ENCODE data around the gene VPS35L.

VPS35L gene

DNA sequence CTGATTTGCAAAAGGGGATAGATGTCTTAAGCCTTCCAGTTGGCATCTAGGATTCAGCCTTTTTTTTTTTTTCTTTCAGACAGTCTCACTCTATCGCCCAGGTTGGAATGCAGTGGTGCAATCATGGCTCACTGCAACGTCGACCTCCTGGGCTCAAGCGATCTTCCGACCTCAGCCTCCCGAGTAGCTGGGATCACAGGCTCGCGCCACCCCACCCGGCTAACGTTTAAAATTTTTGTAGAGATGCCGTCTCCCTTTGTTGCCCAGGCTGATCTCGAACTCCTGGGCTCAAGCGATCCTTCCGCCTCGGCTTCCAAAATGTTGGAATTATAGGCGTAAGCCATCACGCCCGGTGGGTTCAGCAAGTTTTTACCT is 32.3 kb upstream of the VPS35L start:
- H3K4me3 ChIP-seq (ENCODE audit: control insufficient read depth, low read depth, low read length), result no peak overlapping the region
- TF ChIP-seq, protein P1, sequence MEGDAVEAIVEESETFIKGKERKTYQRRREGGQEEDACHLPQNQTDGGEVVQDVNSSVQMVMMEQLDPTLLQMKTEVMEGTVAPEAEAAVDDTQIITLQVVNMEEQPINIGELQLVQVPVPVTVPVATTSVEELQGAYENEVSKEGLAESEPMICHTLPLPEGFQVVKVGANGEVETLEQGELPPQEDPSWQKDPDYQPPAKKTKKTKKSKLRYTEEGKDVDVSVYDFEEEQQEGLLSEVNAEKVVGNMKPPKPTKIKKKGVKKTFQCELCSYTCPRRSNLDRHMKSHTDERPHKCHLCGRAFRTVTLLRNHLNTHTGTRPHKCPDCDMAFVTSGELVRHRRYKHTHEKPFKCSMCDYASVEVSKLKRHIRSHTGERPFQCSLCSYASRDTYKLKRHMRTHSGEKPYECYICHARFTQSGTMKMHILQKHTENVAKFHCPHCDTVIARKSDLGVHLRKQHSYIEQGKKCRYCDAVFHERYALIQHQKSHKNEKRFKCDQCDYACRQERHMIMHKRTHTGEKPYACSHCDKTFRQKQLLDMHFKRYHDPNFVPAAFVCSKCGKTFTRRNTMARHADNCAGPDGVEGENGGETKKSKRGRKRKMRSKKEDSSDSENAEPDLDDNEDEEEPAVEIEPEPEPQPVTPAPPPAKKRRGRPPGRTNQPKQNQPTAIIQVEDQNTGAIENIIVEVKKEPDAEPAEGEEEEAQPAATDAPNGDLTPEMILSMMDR (conservative IDR thresholded peaks at IDR 0.05; ENCODE audit: control insufficient read depth, insufficient read depth, low read depth, low read length), result no peak

GRCh38 chr16:19523559-19524355 is 31.7 kb upstream of the VPS35L start, which contains the start of gene CCP110:
Gene CCP110 (plus strand): TSS chr16:19523942. CDS start chr16:19527882, 3,940 bp downstream.
- peak within 1 kb of the TSS; percentile 94 for H3K4me3 ChIP-seq (ENCODE audit: control insufficient read depth, low read depth, low read length)
- DNase-seq (ENCODE audit: low read depth), result peak; percentile 95
- TF ChIP-seq, protein P1 (conservative IDR thresholded peaks at IDR 0.05; ENCODE audit: control insufficient read depth, insufficient read depth, low read depth, low read length), result no peak

More for the DNA sequence above, 32.3 kb upstream of the VPS35L start:
- DNase-seq (ENCODE audit: low read depth), result no peak

DNA sequence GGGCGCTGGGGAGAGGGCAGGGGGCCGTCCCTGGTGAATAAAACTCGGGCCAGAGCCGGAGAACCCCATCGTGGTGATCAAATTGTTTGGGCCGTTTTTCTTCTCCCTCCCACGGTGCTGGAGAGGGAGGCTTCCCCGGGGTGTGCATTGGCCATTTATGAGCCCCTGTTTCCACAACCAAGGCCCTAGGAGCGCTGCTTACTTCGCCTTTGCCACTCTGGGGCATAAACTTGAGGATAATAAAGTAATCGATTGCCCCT is 31.2 kb upstream of the VPS35L start:
- peak overlapping the region; percentile 94 for H3K4me3 ChIP-seq (ENCODE audit: control insufficient read depth, low read depth, low read length)
- TF ChIP-seq, protein P1 (conservative IDR thresholded peaks at IDR 0.05; ENCODE audit: control insufficient read depth, insufficient read depth, low read depth, low read length), result no peak
- DNase-seq (ENCODE audit: low read depth), result no peak

DNA sequence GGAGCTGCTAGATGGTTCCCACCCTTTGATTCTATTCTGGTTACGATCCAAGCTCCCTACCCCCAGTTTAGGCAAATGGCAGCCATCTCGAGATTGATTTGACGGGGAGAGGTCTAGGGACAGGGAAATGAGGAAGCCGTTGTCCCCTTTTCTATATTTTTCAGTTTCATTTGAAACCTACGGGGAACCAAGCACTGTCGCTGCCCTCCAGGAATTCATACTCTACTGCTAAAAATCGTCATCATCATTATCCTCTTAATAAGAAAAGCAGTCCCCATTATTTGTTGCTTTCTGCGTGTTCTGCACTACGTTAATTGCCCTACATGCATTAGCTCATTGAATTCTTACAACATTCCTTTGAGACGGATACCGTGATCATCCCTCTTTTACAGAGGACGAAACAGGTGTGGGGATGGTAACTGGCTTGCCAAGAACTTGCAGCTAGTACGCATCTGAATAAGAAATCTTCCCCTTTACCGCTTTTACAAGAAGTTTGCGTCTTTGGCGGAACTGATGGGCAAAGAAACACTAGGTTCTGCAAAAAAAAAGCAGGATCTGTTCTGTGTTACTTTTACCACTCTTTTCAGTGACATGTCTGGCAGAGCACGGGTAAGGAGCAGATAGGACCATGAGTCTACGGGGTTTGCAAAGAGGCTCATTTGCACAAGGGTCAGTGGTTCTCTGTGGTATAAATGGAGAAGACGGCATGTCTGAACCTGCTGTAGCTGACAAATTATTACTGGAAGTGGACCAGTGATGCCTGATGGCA is 30.7 kb upstream of the VPS35L start:
- no peak for DNase-seq (ENCODE audit: low read depth)
- peak overlapping the region; percentile 94 for H3K4me3 ChIP-seq (ENCODE audit: control insufficient read depth, low read depth, low read length)
- TF ChIP-seq, protein P1 (conservative IDR thresholded peaks at IDR 0.05; ENCODE audit: control insufficient read depth, insufficient read depth, low read depth, low read length), result no peak

DNA sequence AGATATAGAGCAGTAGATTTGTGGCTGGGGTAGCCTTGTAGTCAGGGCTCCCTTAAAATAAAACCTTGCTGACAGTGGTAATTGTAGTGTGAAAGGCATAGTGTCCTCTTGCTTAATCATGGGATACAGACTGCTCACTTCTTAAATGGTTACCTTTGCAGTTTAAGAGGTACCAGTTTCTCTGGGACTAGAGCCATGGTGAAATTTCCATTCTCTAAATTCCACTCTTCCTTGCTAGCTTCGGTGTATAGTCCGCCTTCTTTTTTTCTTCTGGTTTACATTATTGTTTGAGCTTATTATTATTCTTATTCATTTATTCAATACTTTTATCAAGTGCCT is 30.1 kb upstream of the VPS35L start:
- H3K4me3 ChIP-seq (ENCODE audit: control insufficient read depth, low read depth, low read length), result peak overlapping the region; percentile 94
- DNase-seq (ENCODE audit: low read depth), result no peak
- TF ChIP-seq, protein P1 (conservative IDR thresholded peaks at IDR 0.05; ENCODE audit: control insufficient read depth, insufficient read depth, low read depth, low read length), result no peak

GRCh38 chr16:19527161-19527560 is 28.3 kb upstream of the VPS35L start:
- H3K4me3 ChIP-seq (ENCODE audit: control insufficient read depth, low read depth, low read length), result no peak overlapping the region
- no peak for DNase-seq (ENCODE audit: low read depth)
- TF ChIP-seq, protein P1 (conservative IDR thresholded peaks at IDR 0.05; ENCODE audit: control insufficient read depth, insufficient read depth, low read depth, low read length), result no peak
